Stimulated activated CD4-positive, alpha-beta T cell treated with anti-CD3 and anti-CD28 coated beads, Interleukin-12 subunit alpha, Interleukin-12 subunit beta, amount 100 ng/mL, for 24 hours (primary cell): ENCODE data around the gene PRKCQ.
"Not testable (repeated sequence)": the region's sequence is repeated elsewhere in the genome, so short reads cannot be mapped to it uniquely, and the experiment has no call there.

Source experiments
- DNase-seq, 2 experiments: peaks; one replicate each; pipeline ENCODE4 v3.0.0-alpha.2; 2020; ENCODE audit warnings: low read depth in 2 of 2

PRKCQ gene

GRCh38 chr10:6458814-6459213, 121.3 kb downstream of the PRKCQ start:
- no peak for DNase-seq

- no peak for DNase-seq
Measured at GRCh38 chr10:6457376-6457775, 122.7 kb downstream of the PRKCQ start.

- no peak for DNase-seq
Measured at GRCh38 chr10:6456067-6456466, 124.0 kb downstream of the PRKCQ start.

- DNase-seq, result no peak
Measured at GRCh38 chr10:6455592-6455991, 124.5 kb downstream of the PRKCQ start.

GRCh38 chr10:6446711-6447110, 133.4 kb downstream of the PRKCQ start:
- DNase-seq, result no peak

- peak in 1 of 2 experiments; percentile 40 for DNase-seq
Measured at GRCh38 chr10:6445671-6446316, 134.3 kb downstream of the PRKCQ start.

- DNase-seq, result not testable (repeated sequence)
Measured at GRCh38 chr10:6439875-6440274, 140.2 kb downstream of the PRKCQ start.

GRCh38 chr10:6431861-6432260, 148.2 kb downstream of the PRKCQ start:
- DNase-seq, result no peak

GRCh38 chr10:6431186-6431585, 148.9 kb downstream of the PRKCQ start:
- no peak for DNase-seq

GRCh38 chr10:6430423-6430980, 149.6 kb downstream of the PRKCQ start:
- no peak for DNase-seq

GRCh38 chr10:6427357-6427959, 152.6 kb downstream of the PRKCQ start:
- DNase-seq, result no peak

- no peak for DNase-seq
Measured at GRCh38 chr10:6426317-6426716, 153.8 kb downstream of the PRKCQ start.

GRCh38 chr10:6423413-6424170, 156.5 kb downstream of the PRKCQ start:
- no peak for DNase-seq

GRCh38 chr10:6423004-6423403, 157.1 kb downstream of the PRKCQ start:
- DNase-seq, result peak; percentile 31 to 55

- DNase-seq, result no peak
Measured at GRCh38 chr10:6418613-6419216, 161.4 kb downstream of the PRKCQ start.

- no peak for DNase-seq
Measured at GRCh38 chr10:6418167-6418566, 161.9 kb downstream of the PRKCQ start.

- DNase-seq, result no peak
Measured at GRCh38 chr10:6416892-6417512, 163.1 kb downstream of the PRKCQ start.

- DNase-seq, result no peak
Measured at GRCh38 chr10:6411436-6411835, 168.6 kb downstream of the PRKCQ start.

- DNase-seq, result no peak
Measured at GRCh38 chr10:6410830-6411229, 169.2 kb downstream of the PRKCQ start.

GRCh38 chr10:6409971-6410643, 170.0 kb downstream of the PRKCQ start:
- DNase-seq, result no peak

- no peak for DNase-seq
Measured at GRCh38 chr10:6408799-6409198, 171.3 kb downstream of the PRKCQ start.
